HG02981 (cell line): ENCODE results near the gene POLR3E.
A peak's percentile ranks its signal among the peaks of the same experiment; 100 is the strongest.
"Not testable (repeated sequence)": the region's sequence is repeated elsewhere in the genome, so short reads cannot be mapped to it uniquely, and the experiment has no call there.

Experiments
- ATAC-seq: cut with Tn5 transposase; IDR thresholded peaks from one replicate; pipeline ENCODE4 v1.9.1; 2021; ENCODE audit warnings: mild to moderate bottlenecking, moderate library complexity; ENCODE audit not compliant: unreplicated experiment

Gene POLR3E

GRCh38 chr16:22330326-22330725 lies 33.1 kb downstream of the POLR3E start:
- ATAC-seq: no peak

- ATAC-seq: no peak
Observed at GRCh38 chr16:22333457-22333994, 36.3 kb downstream of the POLR3E start.

GRCh38 chr16:22335668-22336246 lies 38.5 kb downstream of the POLR3E start:
- no peak for ATAC-seq

GRCh38 chr16:22336581-22336980 lies 39.4 kb downstream of the POLR3E start:
- no peak for ATAC-seq

- no peak for ATAC-seq
Observed at GRCh38 chr16:22337045-22337444, 39.8 kb downstream of the POLR3E start.

GRCh38 chr16:22337849-22338635 lies 40.8 kb downstream of the POLR3E start:
- ATAC-seq: no peak

GRCh38 chr16:22340945-22341344 lies 43.7 kb downstream of the POLR3E start:
- ATAC-seq: no peak

- ATAC-seq: no peak
Observed at GRCh38 chr16:22342082-22342481, 44.9 kb downstream of the POLR3E start.

- no peak for ATAC-seq
Observed at GRCh38 chr16:22346483-22346882, 49.3 kb downstream of the POLR3E start.

- ATAC-seq: no peak
Observed at GRCh38 chr16:22347100-22347820, 50.1 kb downstream of the POLR3E start.

- ATAC-seq: no peak
Observed at GRCh38 chr16:22348291-22348690, 51.1 kb downstream of the POLR3E start.

- ATAC-seq: not testable (repeated sequence)
Observed at GRCh38 chr16:22351017-22351416, 53.8 kb downstream of the POLR3E start.

GRCh38 chr16:22352140-22352539 lies 54.9 kb downstream of the POLR3E start:
- no peak for ATAC-seq

- ATAC-seq: no peak
Observed at GRCh38 chr16:22352723-22353122, 55.5 kb downstream of the POLR3E start.

GRCh38 chr16:22353191-22353919 lies 56.1 kb downstream of the POLR3E start:
- no peak for ATAC-seq

GRCh38 chr16:22353933-22354541 lies 56.8 kb downstream of the POLR3E start:
- no peak for ATAC-seq

GRCh38 chr16:22355487-22355908 lies 58.3 kb downstream of the POLR3E start:
- no peak for ATAC-seq

GRCh38 chr16:22356930-22357634 lies 59.9 kb downstream of the POLR3E start:
- peak; percentile 14 for ATAC-seq

GRCh38 chr16:22357635-22357971 lies 60.4 kb downstream of the POLR3E start:
- peak; percentile 49 for ATAC-seq

GRCh38 chr16:22358000-22358399 lies 60.8 kb downstream of the POLR3E start:
- ATAC-seq: no peak
